Ammon's horn (tissue), 1 donor: ENCODE results near the gene IRX3.

Experiments
- DNase-seq: peaks from one replicate; pipeline ENCODE4 v3.0.0-alpha.2; 2016; ENCODE audit warnings: low spot score

Gene IRX3

GRCh38 chr16:54290833-54291655, 4.5 kb upstream of the IRX3 start:
- no peak for DNase-seq

DNA sequence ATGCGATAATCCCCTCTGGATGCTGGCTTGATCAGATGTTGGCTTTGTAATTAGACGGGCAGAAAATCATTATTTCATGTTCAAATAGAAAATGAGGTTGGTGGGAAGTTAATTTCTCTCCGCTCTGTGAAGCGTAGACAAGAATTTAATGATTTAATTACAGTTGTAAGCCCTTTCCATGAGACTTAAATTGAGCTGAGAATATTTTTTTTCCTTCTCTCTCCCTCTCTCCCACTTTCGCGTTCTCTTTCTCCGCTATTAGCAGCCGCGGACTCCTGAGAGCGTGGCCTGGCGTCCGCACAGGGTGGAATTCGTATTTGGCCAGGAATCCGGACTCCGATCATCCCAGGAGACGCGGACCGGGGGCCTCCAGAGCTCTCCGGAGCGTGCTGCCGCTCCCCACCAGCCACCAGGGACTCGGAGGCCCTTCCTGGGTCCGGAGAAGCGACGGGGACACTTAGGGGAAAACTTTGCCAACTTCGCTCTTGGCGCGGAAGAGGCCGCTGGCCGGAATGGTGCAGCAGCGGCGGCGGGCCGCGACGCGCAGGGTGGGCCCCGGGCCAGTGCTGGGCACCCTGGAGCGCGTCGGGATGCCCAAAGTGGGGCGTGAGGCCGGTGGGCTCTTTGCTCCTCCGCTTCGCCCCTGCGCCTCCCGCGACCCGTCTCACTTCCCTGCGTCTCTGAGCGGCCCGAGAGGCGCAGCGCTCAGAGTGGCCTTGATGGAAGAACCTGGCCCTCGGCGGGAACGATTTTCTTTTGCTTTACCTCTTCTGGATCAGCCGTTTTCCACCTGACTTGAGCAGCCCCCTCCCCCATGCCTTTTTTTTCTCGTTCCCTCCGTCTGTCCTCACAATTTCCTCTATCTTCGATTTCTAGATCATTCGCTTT, 3.6 kb upstream of the IRX3 start:
- DNase-seq: no peak

- no peak for DNase-seq
These were observed 2.8 kb upstream of the IRX3 start for GRCh38 chr16:54289242-54289944.

DNA sequence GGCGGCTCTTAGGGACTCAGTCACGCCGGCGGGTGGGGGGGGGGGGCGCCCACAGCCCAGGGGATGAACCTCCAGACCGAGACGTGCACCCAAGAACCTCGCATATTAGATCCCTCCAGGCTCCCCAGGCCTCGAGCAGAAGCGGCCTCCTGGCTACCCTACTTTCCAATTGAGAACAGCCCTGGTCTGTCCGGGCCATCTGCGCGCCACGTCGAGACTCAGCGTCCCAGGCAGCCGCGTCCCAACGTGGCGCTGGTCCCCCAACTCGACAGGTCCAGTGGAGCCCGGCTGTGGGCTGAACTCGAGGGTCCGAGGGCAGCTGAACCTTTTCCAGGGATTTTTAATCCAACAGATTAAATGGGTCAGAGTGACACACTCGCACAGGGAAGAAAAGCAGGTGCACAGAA, 2.3 kb upstream of the IRX3 start:
- DNase-seq: no peak

- DNase-seq: no peak
These were observed 1.6 kb upstream of the IRX3 start for GRCh38 chr16:54288030-54288834.

DNA sequence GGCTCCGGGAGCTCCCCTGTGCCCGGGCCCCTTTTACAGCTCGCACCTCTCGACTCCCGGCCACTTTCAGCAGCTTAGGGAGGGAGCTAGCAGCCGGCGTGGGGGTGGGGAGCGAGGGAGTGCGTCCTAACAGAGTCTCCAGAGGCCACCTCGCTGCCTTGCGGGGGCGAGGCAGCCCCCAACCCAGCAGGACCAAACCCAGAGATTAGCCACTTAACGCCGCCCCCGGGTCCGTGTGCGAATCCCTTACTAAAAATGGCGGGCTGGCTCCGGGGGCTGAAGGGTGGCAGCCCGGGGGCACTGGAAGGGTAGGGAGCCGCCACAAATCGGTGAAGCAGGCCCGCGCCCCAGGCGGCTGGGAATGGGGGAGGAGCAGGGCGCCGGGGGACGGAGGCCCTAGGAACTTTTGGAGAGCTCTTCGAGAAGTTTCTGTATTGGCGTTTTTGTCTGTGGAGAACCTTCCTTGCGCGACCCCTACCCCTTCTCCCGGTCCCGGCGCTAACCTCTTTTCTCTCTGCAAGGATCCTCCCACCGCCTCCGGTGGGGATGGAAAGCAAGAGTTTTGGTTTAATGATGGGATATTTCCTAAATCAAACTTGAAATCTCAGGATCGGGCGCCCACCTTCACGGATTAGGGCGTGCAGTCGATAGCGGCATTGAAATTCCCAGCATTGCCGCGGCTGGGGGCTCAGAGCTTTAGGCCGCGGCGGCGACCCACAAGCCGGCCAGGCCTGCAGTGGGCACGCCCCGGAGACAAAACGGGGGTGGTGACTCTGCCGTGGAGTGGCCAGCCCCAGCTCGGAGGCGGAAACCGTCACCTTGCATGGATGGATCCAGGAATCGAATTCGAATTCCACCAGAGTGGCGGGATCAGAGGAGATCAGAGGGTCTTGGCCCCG, 793 bp upstream of the IRX3 start:
- no peak for DNase-seq

GRCh38 chr16:54286090-54286365, 559 bp downstream of the IRX3 start:
- no peak for DNase-seq

GRCh38 chr16:54285414-54286089, 1.0 kb downstream of the IRX3 start:
- no peak for DNase-seq

- no peak for DNase-seq
These were observed 1.6 kb downstream of the IRX3 start for GRCh38 chr16:54284931-54285413.

DNA sequence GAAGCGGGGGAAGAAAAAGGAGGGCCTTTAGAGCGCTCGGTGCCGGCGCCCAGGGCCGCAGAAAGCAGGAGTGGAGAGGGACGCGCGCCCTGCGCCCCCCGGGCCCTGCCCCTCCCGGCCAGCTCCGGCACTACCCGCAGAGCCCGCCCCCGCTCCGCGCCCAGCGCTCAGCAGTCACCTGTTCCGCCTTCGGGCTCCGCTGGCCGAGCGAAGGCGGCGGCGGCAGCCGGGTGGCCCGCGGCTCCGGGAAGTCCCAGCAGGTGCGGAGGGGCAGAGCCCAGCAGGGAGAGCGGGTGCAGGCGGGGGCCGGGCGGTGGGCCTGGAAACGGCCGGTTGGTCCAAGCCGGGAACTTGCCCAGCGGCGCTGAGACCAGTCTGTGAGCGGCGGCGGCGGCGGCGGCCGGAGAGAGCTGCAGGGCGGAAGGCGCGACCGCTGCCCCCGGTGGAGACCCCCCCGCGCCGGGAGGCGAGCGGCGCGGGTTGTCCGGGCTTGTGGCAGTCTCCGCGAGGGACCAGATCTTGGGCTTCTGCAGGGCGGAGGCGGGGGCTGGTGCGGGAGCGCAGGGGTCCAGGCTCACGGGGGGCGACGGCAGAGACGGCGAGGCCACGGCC, 2.2 kb downstream of the IRX3 start:
- no peak for DNase-seq

GRCh38 chr16:54283725-54284318, 2.8 kb downstream of the IRX3 start:
- no peak for DNase-seq

DNA sequence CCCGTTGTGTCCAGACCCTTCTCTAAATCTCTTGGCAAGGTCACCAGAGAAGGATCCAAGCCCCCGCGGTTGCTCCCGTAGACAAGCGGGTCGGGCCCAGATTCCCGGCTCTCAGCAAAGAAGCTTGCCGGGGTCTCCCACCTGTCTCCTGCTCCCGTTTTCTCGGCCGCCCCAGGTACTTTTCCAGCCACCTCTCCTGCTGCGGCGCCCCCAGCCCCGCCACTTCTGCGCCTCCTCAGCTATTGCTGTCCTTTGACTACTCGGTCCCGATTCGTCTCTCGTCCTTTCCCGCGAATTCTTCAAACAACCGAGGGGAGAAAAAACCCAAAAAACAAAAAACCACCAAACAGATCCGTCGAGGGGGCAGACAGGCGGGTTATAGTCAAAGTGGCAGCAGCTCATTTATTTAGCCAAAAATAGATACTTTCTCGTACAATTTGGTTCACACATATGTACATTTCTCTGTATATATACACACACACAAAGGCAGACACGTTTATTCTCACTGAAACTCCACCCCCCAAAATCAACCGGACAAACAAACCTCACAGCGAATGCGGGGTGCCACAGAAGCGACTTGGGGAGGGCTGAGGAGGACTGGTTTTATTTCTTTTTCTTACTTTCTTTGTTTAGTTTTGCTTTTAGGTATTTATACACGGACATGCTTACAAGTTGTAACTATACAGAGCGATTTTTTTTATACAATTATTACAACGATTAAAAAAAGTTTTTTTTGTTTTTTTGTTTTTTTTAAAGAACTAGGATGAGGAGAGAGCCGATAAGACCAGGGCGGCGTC, 3.5 kb downstream of the IRX3 start:
- DNase-seq: no peak

- no peak for DNase-seq
These were observed 4.2 kb downstream of the IRX3 start for GRCh38 chr16:54282202-54282927.

DNA sequence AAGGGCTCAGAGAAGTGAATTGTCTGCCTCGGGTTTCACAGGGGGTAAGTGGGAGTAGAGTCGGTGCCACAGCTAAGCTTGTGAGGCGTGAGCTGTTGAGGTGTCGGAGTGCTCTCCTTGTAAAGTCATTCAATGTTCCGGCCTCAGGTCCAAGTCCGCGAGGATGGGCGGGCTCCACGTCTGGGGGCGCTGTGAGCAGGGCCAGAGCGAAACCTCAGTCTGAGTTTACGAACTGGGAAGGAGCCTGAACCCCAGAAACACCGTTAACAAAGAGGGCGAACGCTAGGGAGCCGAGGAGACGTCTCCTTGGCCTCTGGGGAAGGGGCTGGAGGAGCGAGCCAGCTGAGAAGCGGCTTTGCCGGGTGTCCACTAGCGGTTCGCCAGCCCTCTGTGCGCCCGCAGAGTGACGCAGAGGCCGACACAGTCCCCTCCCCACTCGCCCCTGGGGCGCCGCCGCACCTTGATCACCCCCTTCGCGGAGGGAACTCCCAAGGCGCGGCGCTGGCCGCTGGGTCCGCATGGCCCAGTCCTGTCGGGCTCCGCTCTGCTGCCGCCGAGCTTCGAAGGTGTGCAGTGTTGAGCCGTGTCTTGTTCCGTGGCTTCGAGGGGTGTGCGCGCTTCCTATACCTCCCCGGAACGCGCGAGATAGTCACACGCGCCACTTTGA, 4.9 kb downstream of the IRX3 start:
- no peak for DNase-seq

- DNase-seq: no peak
These were observed 5.8 kb downstream of the IRX3 start for GRCh38 chr16:54280751-54281150.

- DNase-seq: peak; percentile 63
These were observed 8.5 kb downstream of the IRX3 start for GRCh38 chr16:54277845-54278703.
